Measurements from ENCODE around the gene SATB2. TPM values are rescaled to one million over a fixed set of nuclear protein-coding genes. Genes with fewer than 3 reads are reported as not detected.

SATB2 gene
- total RNA-seq: 9.8 and 11.7 TPM in 2 replicates

DNA sequence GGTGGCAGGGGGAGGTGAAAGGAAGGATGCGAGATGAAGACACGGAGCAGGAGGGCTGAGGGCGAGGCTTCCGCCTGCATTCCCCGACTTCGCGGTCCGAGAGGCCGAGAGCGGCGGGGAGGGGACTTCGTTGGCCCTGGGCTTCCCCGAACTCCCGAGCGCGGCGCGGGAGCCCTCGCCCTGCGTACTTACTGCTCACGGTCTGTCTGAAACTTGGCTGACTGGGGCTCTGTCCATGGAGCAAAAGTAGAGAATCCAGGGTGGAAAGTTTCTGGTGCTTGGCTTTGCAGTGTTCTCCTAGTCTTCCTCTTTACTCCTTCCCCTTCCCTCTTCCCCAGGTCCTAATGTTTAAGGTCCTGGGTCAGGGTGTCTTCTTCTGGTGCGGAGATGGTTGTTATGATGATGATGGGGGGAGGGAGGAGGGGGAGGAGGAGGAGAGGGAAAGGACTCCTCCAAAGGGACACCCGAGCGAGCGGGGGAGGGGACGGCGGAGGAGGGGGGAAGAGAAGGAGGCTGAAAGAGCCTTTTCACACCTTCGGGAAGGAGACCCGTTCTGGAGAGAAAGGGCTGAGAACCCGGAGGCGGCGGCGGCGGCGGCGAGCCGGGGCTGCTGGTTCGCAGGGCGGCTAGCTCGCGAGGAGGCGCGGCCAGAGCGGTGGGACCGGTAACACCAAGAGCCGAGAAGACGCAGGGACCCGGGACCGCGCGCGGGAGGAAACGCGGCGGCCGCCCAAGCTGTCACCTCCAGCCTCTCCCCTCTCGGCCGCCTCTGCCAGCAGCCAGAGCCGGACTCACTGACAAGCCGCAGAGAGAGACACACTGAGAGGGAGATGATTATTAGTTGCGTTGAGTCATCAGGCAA is at the start of gene SATB2:
TSS of gene SATB2 (minus strand) at position 793 of the 862 bp plus-strand sequence. CDS start 1,902 bp downstream, outside the sequence.

